Measurements from ENCODE around the gene DDX50. TPM values are rescaled to one million over a fixed set of nuclear protein-coding genes. Genes with fewer than 3 reads are reported as not detected.
A peak's percentile ranks its signal among the peaks of the same experiment; 100 is the strongest.

Gene DDX50
- polyA plus RNA-seq, 1 experiment: 60.8 TPM

DNA sequence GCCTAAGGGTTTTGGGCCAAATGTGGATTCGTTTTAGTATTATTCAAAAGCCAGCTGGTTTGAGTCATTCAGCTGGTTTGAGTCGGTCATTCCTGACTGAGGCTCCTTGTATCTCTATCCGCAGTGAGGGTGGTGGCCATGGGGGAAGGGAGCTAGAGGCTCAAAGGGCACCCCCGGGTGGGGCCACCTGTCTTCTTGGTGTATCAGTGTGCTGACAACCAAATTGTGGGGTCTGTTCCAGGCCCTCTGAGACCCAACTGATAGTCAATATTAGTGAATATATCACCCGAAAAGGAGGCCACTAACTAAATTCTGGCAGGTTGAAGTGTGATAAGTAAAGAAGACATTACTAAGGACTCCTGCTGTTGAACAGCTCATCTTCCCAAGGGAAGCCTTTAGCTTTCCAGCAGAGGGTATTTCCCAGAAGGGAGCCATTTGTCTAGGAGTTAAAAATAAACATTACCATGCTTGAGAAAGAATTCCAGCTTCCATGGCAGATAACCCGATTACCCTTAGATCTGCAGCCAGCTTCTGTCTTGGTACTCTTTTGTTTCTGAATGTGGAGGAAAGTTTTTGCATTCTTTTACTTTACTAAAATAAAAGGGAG, 29.9 kb upstream of the DDX50 start:
- peak; percentile 7 for DNase-seq (ENCODE audit: low read depth, low spot score)
- TF ChIP-seq, protein P1, sequence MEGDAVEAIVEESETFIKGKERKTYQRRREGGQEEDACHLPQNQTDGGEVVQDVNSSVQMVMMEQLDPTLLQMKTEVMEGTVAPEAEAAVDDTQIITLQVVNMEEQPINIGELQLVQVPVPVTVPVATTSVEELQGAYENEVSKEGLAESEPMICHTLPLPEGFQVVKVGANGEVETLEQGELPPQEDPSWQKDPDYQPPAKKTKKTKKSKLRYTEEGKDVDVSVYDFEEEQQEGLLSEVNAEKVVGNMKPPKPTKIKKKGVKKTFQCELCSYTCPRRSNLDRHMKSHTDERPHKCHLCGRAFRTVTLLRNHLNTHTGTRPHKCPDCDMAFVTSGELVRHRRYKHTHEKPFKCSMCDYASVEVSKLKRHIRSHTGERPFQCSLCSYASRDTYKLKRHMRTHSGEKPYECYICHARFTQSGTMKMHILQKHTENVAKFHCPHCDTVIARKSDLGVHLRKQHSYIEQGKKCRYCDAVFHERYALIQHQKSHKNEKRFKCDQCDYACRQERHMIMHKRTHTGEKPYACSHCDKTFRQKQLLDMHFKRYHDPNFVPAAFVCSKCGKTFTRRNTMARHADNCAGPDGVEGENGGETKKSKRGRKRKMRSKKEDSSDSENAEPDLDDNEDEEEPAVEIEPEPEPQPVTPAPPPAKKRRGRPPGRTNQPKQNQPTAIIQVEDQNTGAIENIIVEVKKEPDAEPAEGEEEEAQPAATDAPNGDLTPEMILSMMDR (IDR thresholded peaks at IDR 0.05; ENCODE audit: low read depth, low read length): no peak
- H3K27ac ChIP-seq (ENCODE audit: low read depth, low read length): no peak overlapping the region
- CTCF ChIA-PET: no interaction called here
- H3K9me3 ChIP-seq (ENCODE audit: control insufficient read depth, insufficient read depth, low read length): peaks cover 6% of the 10 kb centered on the region
- no peak overlapping the region for H3K4me3 ChIP-seq (ENCODE audit: low read depth, low read length)
- POLR2A ChIA-PET: interaction anchor here (0.7 kb wide), 1 partner anchor 343 kb away, joined by 3 read pairs; no protein-coding TSS in a partner anchor
- H3K27me3 ChIP-seq (ENCODE audit: control insufficient read depth, insufficient read depth, low read length): peaks cover 8% of the 10 kb centered on the region

DNA sequence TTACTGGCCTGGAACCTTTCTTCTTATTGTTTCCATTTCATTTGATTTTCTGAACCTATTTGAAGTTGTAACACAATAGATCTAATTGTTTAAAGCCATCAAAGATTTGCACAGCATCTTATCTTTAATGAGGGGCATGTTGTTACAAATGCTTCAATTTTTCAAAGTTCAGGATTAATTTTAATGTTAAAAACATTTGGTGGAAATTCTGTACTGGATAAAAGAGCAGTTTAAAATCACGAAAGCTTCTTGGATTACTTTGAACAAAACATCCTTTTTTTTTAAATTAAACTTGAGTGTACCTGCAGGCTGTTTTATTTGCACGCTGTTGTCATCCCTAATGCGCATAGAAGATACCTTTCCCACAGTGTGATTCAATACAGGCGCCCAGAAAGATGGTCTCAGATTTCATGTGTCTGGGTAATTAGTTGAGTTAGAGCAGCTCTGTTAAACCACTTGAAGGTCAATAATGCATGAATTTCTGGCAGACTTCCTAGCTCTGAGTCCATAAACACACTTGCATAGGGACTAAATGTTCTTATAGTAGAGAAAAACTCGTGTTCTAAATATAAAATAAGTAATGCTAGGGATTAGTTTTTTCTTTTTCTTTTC, 29.3 kb upstream of the DDX50 start:
- Histone ChIP-seq H3K27ac (ENCODE audit: low read depth, low read length) (no peak overlapping the region), H3K27me3 (ENCODE audit: control insufficient read depth, insufficient read depth, low read length) (peaks cover 8% of the 10 kb centered on the region), H3K9me3 (ENCODE audit: control insufficient read depth, insufficient read depth, low read length) (peaks cover 6% of the 10 kb centered on the region), H3K4me3 (ENCODE audit: low read depth, low read length) (no peak overlapping the region)
- TF ChIP-seq, protein P1 (IDR thresholded peaks at IDR 0.05; ENCODE audit: low read depth, low read length): no peak
- peak; percentile 78 for DNase-seq (ENCODE audit: low read depth, low spot score)
- ChIA-PET CTCF (interaction anchor here (0.6 kb wide), 2 partner anchors 69 to 383 kb away, joined by 3 to 4 read pairs; no protein-coding TSS in a partner anchor), POLR2A (interaction anchor here (0.7 kb wide), 3 partner anchors 29 to 151 kb away, joined by 4 to 9 read pairs (median 4); no protein-coding TSS in a partner anchor)

DNA sequence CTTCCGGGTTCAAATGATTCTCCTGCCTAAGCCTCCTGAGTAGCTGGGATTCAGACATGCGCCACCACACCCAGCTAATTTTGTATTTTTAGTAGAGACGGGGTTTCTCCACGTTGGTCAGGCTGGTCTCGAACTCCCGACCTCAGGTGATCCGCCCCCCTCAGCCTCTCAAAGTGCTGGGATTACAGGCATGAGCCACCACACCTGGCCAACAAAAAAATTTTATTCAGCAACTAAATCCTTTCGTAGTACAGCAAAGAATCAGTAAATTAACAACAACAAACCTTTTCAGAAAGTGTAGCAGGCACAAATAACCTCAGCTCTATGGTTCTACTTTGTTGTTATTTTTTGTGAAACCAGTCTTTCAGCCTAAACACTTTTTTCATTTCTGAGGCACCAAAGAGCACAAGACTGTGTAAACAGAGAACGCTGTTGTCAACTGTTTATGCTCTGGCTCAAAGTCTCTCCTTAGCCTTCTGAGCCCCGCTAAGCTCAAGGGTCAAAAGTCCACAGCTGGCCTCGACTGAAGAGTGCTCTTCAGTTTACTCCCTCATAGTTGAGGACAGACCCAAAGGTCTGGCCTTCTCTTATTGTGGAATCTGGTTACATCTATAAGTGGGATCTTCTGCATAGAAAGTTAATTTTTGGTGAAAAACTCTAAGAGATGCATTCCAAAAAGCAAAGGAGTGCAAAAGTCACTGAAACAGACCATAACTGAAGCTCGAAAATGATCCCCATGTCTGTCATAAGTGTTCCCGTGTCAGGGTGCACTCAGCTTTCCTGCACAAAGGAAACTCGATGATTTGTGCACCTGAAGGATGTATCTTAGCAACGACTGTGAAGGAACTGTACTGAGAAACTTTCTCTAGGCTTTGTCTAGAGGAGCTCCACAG, 24.6 kb upstream of the DDX50 start:
- Histone ChIP-seq H3K9me3 (ENCODE audit: control insufficient read depth, insufficient read depth, low read length) (no peaks in the 10 kb centered on the region), H3K27ac (ENCODE audit: low read depth, low read length) (peak overlapping the region; percentile 31), H3K4me3 (ENCODE audit: low read depth, low read length) (no peak overlapping the region), H3K27me3 (ENCODE audit: control insufficient read depth, insufficient read depth, low read length) (peaks cover 12% of the 10 kb centered on the region)
- POLR2A ChIA-PET: no interaction called here
- CTCF ChIA-PET: no interaction called here
- DNase-seq (ENCODE audit: low read depth, low spot score): no peak
- TF ChIP-seq, protein P1 (IDR thresholded peaks at IDR 0.05; ENCODE audit: low read depth, low read length): no peak

DNA sequence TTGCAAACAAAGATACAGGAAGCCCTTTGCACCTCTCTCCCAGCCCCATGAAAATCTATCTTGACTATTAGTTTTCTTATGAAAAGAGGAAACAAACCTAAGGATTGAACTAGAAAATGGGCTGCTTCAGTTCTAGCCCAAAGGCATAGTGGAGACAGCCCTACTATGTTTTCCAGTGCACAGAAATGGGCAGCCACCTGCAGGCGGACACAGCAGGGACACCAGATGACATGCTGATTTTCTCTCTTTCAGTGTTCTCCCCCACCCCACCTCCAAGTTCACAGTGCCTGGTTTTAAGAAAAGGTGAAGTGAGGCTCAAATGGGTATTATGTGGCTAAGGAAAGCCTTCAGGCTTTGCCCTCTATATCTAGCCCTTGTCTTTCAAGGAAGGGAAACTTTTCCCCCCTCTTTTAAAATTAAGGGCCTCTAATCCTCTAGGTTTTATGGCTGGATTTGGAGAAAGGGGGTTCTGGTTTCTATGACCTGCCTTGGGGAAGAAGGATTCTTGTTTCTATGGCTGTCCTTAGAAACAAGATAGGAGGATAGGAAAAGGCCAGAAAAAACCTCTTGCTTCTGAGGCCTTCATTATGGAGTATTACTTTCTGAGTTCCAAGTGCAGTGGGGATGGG, 23.5 kb upstream of the DDX50 start:
- no peak overlapping the region for H3K4me3 ChIP-seq (ENCODE audit: low read depth, low read length)
- no peaks in the 10 kb centered on the region for H3K9me3 ChIP-seq (ENCODE audit: control insufficient read depth, insufficient read depth, low read length)
- ChIA-PET CTCF (interaction anchor here (1.3 kb wide), 1 partner anchor 20 kb away, joined by 3 read pairs; no protein-coding TSS in a partner anchor), POLR2A (no interaction called here)
- no peak overlapping the region for H3K27ac ChIP-seq (ENCODE audit: low read depth, low read length)
- DNase-seq (ENCODE audit: low read depth, low spot score): no peak
- H3K27me3 ChIP-seq (ENCODE audit: control insufficient read depth, insufficient read depth, low read length): peaks cover 12% of the 10 kb centered on the region
- TF ChIP-seq, protein P1 (IDR thresholded peaks at IDR 0.05; ENCODE audit: low read depth, low read length): no peak

Data from AG04450 (cell line).